Measurements from ENCODE around the gene RBM4B.

Gene RBM4B

DNA sequence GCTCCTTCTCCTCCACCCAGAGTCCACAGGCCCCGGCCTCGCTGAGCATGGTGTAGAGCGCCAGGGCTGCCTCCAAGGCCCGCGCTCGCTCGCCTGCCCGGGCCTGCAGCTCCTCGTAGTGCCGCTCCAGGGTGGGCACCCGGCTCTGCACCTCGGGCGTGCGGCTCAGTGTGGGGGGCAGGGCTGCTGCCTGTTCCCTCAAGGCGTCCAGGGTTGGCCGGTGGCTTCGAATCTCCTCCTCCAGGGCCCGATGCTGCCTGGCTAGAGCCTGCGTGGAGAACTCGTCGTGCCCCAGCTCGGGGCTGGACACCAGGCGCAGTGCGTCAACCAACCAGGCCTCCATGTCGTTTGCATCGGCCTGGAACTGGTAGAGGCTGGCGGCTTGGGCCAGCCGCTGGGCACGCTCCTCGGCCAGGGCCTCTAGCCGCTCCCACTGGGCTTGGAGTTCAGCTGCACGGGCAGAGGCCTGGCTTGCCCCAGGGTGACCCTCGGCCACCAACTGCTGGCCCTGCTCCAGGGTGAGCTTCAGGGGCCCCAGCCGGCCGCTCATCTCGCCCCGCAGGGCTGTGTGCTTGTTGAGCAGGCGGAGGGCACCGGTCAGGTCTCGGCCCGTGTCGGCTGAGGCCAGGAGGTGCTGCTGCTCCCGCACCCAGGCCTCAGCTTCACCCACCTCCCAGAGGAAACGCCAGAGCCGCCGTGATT lies 27.1 kb upstream of the RBM4B start:
- no peak overlapping the region for H3K4me3 ChIP-seq (ENCODE audit: low read length, poor library complexity, severe bottlenecking)
- no peaks in the 10 kb centered on the region for H3K9me2 ChIP-seq (replicated peaks; ENCODE audit: low read depth, low read length)
- no peaks in the 10 kb centered on the region for H3K79me2 ChIP-seq (ENCODE audit: insufficient read depth, low read length)
- no peaks in the 10 kb centered on the region; the same call in 1 of the 2 replicates for H3F3A ChIP-seq (ENCODE audit: low read depth)
- TF ChIP-seq EZH2phosphoT487 (IDR thresholded peaks at IDR 0.05; ENCODE audit: borderline replicate concordance) = no peak
- TF ChIP-seq, protein P1, sequence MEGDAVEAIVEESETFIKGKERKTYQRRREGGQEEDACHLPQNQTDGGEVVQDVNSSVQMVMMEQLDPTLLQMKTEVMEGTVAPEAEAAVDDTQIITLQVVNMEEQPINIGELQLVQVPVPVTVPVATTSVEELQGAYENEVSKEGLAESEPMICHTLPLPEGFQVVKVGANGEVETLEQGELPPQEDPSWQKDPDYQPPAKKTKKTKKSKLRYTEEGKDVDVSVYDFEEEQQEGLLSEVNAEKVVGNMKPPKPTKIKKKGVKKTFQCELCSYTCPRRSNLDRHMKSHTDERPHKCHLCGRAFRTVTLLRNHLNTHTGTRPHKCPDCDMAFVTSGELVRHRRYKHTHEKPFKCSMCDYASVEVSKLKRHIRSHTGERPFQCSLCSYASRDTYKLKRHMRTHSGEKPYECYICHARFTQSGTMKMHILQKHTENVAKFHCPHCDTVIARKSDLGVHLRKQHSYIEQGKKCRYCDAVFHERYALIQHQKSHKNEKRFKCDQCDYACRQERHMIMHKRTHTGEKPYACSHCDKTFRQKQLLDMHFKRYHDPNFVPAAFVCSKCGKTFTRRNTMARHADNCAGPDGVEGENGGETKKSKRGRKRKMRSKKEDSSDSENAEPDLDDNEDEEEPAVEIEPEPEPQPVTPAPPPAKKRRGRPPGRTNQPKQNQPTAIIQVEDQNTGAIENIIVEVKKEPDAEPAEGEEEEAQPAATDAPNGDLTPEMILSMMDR (conservative IDR thresholded peaks at IDR 0.05; ENCODE audit: low read length) = no peak
- no peaks in the 10 kb centered on the region; the same call in 1 of the 2 replicates for H3K36me3 ChIP-seq (ENCODE audit: insufficient read depth, low read length)
- H3K27me3 ChIP-seq (ENCODE audit: insufficient read depth, low read length, poor library complexity, severe bottlenecking) = no peaks in the 10 kb centered on the region
- H3K4me2 ChIP-seq (ENCODE audit: low read depth, low read length, poor library complexity, severe bottlenecking) = no peak overlapping the region
- no peaks in the 10 kb centered on the region for H4K20me1 ChIP-seq (ENCODE audit: insufficient read depth, low read length, poor library complexity, severe bottlenecking)
- H2AFZ ChIP-seq (ENCODE audit: low read length) = no peak overlapping the region
- peaks cover 31% of the 10 kb centered on the region for H3K4me1 ChIP-seq (ENCODE audit: insufficient read depth, low read length, poor library complexity, severe bottlenecking)
- H3K9ac ChIP-seq (ENCODE audit: low read depth, low read length, poor library complexity, severe bottlenecking) = peak overlapping the region; percentile 13
- H3K9me3 ChIP-seq (ENCODE audit: insufficient read depth, low read depth, low read length) = no peaks in the 10 kb centered on the region

DNA sequence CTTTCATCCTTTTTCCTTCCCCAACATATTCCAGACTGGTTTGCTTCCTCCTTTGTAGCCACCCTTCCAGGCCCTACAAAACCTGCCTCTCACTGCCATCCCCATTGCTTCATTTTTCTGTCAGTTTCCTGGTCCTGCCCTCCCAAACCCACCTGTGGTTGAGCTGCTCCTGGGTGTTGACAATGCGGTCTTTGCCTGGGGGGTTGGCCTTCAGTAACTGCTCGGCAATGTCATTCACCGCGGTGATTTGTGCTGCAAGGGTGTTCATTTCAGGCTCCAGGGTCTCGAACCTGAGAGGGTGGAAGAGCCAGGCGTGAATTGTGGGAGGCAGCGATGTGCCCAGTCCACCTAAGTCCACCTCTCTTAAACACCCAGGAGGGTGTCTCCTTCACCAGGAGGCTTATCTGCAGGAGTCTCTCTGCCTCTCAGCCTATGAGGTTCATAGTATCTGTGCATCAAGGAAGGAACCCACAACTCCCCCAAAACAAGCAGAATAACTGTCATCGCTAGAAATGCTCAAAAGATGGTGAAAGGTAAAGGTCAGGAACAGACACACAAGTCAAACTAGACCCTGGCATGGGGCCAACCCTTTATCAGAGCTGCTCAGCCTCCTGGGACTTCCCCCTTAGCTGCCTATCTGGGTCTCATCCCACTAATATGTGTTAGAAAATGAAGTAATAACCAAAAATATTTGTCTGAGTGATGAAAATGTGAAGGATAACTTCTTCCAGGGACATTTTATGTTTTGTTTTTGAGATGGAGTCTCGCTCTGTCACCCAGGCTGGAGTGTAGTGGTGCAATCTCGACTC lies 23.9 kb upstream of the RBM4B start:
- TF ChIP-seq, protein P1 (conservative IDR thresholded peaks at IDR 0.05; ENCODE audit: low read length) = no peak
- no peak for TF ChIP-seq EZH2phosphoT487 (IDR thresholded peaks at IDR 0.05; ENCODE audit: borderline replicate concordance)
- H3K4me1 ChIP-seq (ENCODE audit: insufficient read depth, low read length, poor library complexity, severe bottlenecking) = peaks cover 41% of the 10 kb centered on the region
- no peaks in the 10 kb centered on the region for H3K9me2 ChIP-seq (replicated peaks; ENCODE audit: low read depth, low read length)
- H3K79me2 ChIP-seq (ENCODE audit: insufficient read depth, low read length) = no peaks in the 10 kb centered on the region
- H3K9me3 ChIP-seq (ENCODE audit: insufficient read depth, low read depth, low read length) = no peaks in the 10 kb centered on the region
- no peaks in the 10 kb centered on the region for H4K20me1 ChIP-seq (ENCODE audit: insufficient read depth, low read length, poor library complexity, severe bottlenecking)
- H3K4me3 ChIP-seq (ENCODE audit: low read length, poor library complexity, severe bottlenecking) = peak overlapping the region; percentile 54
- peaks cover 2% of the 10 kb centered on the region; the same call in 1 of the 2 replicates for H3K36me3 ChIP-seq (ENCODE audit: insufficient read depth, low read length)
- H3K4me2 ChIP-seq (ENCODE audit: low read depth, low read length, poor library complexity, severe bottlenecking) = peak overlapping the region; percentile 67
- peak overlapping the region; percentile 59 for H3K9ac ChIP-seq (ENCODE audit: low read depth, low read length, poor library complexity, severe bottlenecking)
- H3F3A ChIP-seq (ENCODE audit: low read depth) = no peaks in the 10 kb centered on the region; the same call in 1 of the 2 replicates
- H2AFZ ChIP-seq (ENCODE audit: low read length) = peak overlapping the region; percentile 33; the same call in 1 of the 2 replicates
- no peaks in the 10 kb centered on the region for H3K27me3 ChIP-seq (ENCODE audit: insufficient read depth, low read length, poor library complexity, severe bottlenecking)

DNA sequence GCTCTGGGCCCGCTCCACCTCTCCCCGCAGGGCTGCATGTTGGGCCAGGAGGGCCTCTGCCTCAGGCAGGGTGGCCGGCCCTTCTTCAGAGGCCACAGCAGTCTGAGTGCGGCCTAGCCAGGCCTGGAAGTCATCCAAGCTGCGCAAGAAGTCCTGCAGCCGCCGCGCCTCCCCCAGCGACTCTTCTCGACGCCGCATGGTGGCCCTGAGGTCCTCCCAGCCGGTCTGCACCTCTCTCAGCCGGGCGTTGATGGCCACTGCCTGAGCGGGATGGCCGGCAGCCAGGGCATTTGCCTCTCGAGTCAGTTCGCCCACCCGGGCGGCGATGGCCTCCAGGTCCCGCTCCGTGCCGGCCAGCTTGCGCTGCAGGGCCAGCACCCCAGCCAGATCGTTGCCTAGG lies 23.1 kb upstream of the RBM4B start:
- no peak for TF ChIP-seq EZH2phosphoT487 (IDR thresholded peaks at IDR 0.05; ENCODE audit: borderline replicate concordance)
- TF ChIP-seq, protein P1 (conservative IDR thresholded peaks at IDR 0.05; ENCODE audit: low read length) = no peak
- Histone ChIP-seq H3K36me3 (ENCODE audit: insufficient read depth, low read length) (peaks cover 2% of the 10 kb centered on the region; the same call in 1 of the 2 replicates), H3K79me2 (ENCODE audit: insufficient read depth, low read length) (no peaks in the 10 kb centered on the region), H3K4me3 (ENCODE audit: low read length, poor library complexity, severe bottlenecking) (peak overlapping the region; percentile 54), H3K4me1 (ENCODE audit: insufficient read depth, low read length, poor library complexity, severe bottlenecking) (peaks cover 41% of the 10 kb centered on the region), H3K9me3 (ENCODE audit: insufficient read depth, low read depth, low read length) (no peaks in the 10 kb centered on the region), H3K9ac (ENCODE audit: low read depth, low read length, poor library complexity, severe bottlenecking) (peak overlapping the region; percentile 59), H3K9me2 (replicated peaks; ENCODE audit: low read depth, low read length) (no peaks in the 10 kb centered on the region), H2AFZ (ENCODE audit: low read length) (peak overlapping the region; percentile 33; the same call in 1 of the 2 replicates), H4K20me1 (ENCODE audit: insufficient read depth, low read length, poor library complexity, severe bottlenecking) (no peaks in the 10 kb centered on the region), H3K4me2 (ENCODE audit: low read depth, low read length, poor library complexity, severe bottlenecking) (peak overlapping the region; percentile 67), H3K27me3 (ENCODE audit: insufficient read depth, low read length, poor library complexity, severe bottlenecking) (no peaks in the 10 kb centered on the region), H3F3A (ENCODE audit: low read depth) (no peaks in the 10 kb centered on the region; the same call in 1 of the 2 replicates)

Measured in Loucy (cell line).